ENCODE data around the gene MSMB. TPM values are rescaled to one million over a fixed set of nuclear protein-coding genes. Genes with fewer than 3 reads are reported as not detected.

Gene MSMB
- total and polyA plus RNA-seq, 9 of the 15 experiments (the other 6 are each of a cell fraction or from before 2014, with no cell fraction given): 0.21 to 0.60 TPM; not detected in 7

- TF ChIP-seq, protein P1, sequence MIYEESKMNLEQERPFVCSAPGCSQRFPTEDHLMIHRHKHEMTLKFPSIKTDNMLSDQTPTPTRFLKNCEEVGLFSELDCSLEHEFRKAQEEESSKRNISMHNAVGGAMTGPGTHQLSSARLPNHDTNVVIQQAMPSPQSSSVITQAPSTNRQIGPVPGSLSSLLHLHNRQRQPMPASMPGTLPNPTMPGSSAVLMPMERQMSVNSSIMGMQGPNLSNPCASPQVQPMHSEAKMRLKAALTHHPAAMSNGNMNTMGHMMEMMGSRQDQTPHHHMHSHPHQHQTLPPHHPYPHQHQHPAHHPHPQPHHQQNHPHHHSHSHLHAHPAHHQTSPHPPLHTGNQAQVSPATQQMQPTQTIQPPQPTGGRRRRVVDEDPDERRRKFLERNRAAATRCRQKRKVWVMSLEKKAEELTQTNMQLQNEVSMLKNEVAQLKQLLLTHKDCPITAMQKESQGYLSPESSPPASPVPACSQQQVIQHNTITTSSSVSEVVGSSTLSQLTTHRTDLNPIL (CRISPR knock-in tag; IDR thresholded peaks at IDR 0.05): 0 out of 2 replicates have a peak, but pooled peaks have one; percentile 40
- TF ChIP-seq MXD1 (CRISPR knock-in tag; IDR thresholded peaks at IDR 0.05; ENCODE audit: borderline replicate concordance, poor library complexity, severe bottlenecking) (no peak), KLF13 (tag; IDR thresholded peaks at IDR 0.05; ENCODE audit: borderline replicate concordance, low read depth) (peak; percentile 97), HCFC1 (IDR thresholded peaks at IDR 0.05; ENCODE audit: low read depth, low read length) (no peak; the same call in 1 of the 2 replicates), ZNF253 (CRISPR knock-in tag; conservative IDR thresholded peaks at IDR 0.05) (no peak), SMAD1 (IDR thresholded peaks at IDR 0.05; ENCODE audit: low read depth, low read length, partially characterized antibody) (peak; percentile 97), SAFB2 (IDR thresholded peaks at IDR 0.05; ENCODE audit: borderline replicate concordance, low read depth, low read length, severe bottlenecking) (no peak), ETS2 (tag; IDR thresholded peaks at IDR 0.05; ENCODE audit: borderline replicate concordance, poor library complexity, severe bottlenecking) (no peak), MAZ (CRISPR knock-in tag; conservative IDR thresholded peaks at IDR 0.05 in 1 of 2, IDR thresholded peaks at IDR 0.05 in 1 of 2) (peak; percentile 41 to 83), STAG1 (CRISPR knock-in tag; IDR thresholded peaks at IDR 0.05; ENCODE audit: borderline replicate concordance) (no peak), CBFA2T3 (IDR thresholded peaks at IDR 0.05) (peak; percentile 100), GATAD2A (IDR thresholded peaks at IDR 0.05) (peak; percentile 57; the same call in 1 of the 2 replicates), ELK3 (CRISPR knock-in tag; IDR thresholded peaks at IDR 0.05) (no peak), NFIX (CRISPR knock-in tag; IDR thresholded peaks at IDR 0.05; ENCODE audit: low read depth) (no peak), PHTF2 (CRISPR knock-in tag; IDR thresholded peaks at IDR 0.05) (no peak)
These were observed 44.8 kb downstream of the MSMB start (continued) for GRCh38 chr10:46001187-46001756.
